Measurements from ENCODE around the gene PTRH1.

PTRH1 gene

DNA sequence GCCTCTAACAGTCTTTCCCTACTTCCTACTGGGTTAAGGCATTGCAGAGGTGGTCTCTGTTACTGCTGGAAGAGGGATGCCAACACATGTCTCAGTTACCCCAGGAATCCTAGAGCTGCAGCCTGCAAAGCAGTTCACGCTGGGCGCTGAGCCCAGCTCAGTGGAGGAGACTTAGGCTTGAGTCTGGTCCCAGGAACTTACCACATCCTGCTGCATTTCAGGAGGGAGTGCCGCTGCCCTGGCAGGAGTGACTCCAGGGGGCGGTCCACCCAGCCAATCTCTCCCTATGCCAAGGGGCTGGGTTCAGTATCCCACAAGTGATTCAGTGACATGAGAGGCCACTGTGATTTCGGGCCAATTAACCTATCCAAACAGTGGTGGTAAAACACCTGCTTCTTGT is 8.0 kb upstream of the PTRH1 start:
- POLR2A ChIA-PET: interaction anchor here (0.7 to 1.0 kb wide), 3 partner anchors 11 to 272 kb away, joined by 3 read pairs; partner anchors contain the start of genes LRSAM1, RPL12 and TOR2A
- TF ChIP-seq, protein P1, sequence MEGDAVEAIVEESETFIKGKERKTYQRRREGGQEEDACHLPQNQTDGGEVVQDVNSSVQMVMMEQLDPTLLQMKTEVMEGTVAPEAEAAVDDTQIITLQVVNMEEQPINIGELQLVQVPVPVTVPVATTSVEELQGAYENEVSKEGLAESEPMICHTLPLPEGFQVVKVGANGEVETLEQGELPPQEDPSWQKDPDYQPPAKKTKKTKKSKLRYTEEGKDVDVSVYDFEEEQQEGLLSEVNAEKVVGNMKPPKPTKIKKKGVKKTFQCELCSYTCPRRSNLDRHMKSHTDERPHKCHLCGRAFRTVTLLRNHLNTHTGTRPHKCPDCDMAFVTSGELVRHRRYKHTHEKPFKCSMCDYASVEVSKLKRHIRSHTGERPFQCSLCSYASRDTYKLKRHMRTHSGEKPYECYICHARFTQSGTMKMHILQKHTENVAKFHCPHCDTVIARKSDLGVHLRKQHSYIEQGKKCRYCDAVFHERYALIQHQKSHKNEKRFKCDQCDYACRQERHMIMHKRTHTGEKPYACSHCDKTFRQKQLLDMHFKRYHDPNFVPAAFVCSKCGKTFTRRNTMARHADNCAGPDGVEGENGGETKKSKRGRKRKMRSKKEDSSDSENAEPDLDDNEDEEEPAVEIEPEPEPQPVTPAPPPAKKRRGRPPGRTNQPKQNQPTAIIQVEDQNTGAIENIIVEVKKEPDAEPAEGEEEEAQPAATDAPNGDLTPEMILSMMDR (IDR thresholded peaks at IDR 0.05; ENCODE audit: insufficient read depth, low read length, missing control alignments): no peak
- H3K4me3 ChIP-seq (ENCODE audit: low read depth, low read length): no peak overlapping the region
- DNase-seq (ENCODE audit: low read depth, low spot score): no peak
- CTCF ChIA-PET: interaction anchor here (1.0 to 7.8 kb wide), 5 partner anchors 12 to 394 kb away, joined by 3 to 48 read pairs (median 4); partner anchors contain the start of genes STXBP1 and TOR2A

GRCh38 chr9:127723013-127723412 is 7.5 kb upstream of the PTRH1 start:
- CTCF ChIA-PET: interaction anchor here (1.0 to 7.8 kb wide), 3 partner anchors 12 to 198 kb away, joined by 4 to 48 read pairs (median 4); partner anchors contain the start of gene TOR2A

DNA sequence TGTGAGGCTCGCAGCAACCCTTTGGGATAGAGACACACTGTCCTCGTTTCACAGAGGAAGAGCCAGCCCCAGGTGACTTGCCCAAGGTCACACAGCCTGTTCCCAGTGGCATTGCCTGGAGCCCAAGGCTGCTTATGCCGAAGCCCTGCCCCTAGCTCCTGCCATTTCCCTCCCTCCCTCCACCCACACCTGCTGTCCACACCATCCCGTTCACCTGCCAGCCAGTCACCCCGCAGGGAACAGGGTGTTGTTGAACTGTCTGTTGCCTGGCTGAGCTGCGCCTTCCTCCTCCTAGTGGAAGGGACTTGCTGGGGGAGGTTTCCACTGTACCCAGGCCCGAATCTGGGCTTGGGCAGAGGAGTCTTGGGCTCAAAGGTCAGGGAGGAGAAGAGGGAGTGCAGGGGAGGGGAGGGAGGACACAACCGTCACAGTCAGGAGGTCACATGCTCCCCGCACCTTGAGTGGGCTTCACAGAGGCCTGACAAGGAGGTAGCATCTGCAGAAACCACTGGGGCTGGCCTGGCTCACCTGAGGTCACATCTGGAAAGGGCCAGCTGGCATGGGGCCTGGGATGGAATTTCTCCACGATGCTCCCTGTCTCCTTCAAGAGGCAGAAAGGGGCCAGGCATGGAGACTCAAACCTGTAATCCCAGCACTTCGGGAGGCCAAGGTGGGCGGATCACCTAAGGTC is 6.7 kb upstream of the PTRH1 start:
- CTCF ChIA-PET: interaction anchor here (1.0 to 7.8 kb wide), 2 partner anchors 9 to 13 kb away, joined by 4 to 48 read pairs; partner anchors contain the start of gene TOR2A
- no peak for DNase-seq (ENCODE audit: low read depth, low spot score)
- POLR2A ChIA-PET: interaction anchor here (0.6 kb wide), 1 partner anchor 38 kb away, joined by 3 read pairs; no protein-coding TSS in a partner anchor
- no peak overlapping the region for H3K4me3 ChIP-seq (ENCODE audit: low read depth, low read length)
- TF ChIP-seq, protein P1 (IDR thresholded peaks at IDR 0.05; ENCODE audit: insufficient read depth, low read length, missing control alignments): no peak

More at GRCh38 chr9:127723013-127723412, 7.5 kb upstream of the PTRH1 start:
- H3K4me3 ChIP-seq (ENCODE audit: low read depth, low read length): no peak overlapping the region
- POLR2A ChIA-PET: interaction anchor here (0.6 to 1.0 kb wide), 4 partner anchors 12 to 271 kb away, joined by 3 read pairs; partner anchors contain the start of genes LRSAM1, RPL12 and TOR2A
- TF ChIP-seq, protein P1 (IDR thresholded peaks at IDR 0.05; ENCODE audit: insufficient read depth, low read length, missing control alignments): no peak
- DNase-seq (ENCODE audit: low read depth, low spot score): no peak

GRCh38 chr9:127721391-127721821 is 5.9 kb upstream of the PTRH1 start:
- TF ChIP-seq, protein P1 (IDR thresholded peaks at IDR 0.05; ENCODE audit: insufficient read depth, low read length, missing control alignments): no peak
- no peak for DNase-seq (ENCODE audit: low read depth, low spot score)
- no peak overlapping the region for H3K4me3 ChIP-seq (ENCODE audit: low read depth, low read length)

GRCh38 chr9:127720865-127721227 is 5.4 kb upstream of the PTRH1 start:
- ChIA-PET CTCF (interaction anchor here (2.2 to 7.8 kb wide), 2 partner anchors 10 to 14 kb away, joined by 9 to 48 read pairs; partner anchors contain the start of gene TOR2A), POLR2A (no interaction called here)
- TF ChIP-seq, protein P1 (IDR thresholded peaks at IDR 0.05; ENCODE audit: insufficient read depth, low read length, missing control alignments): no peak
- DNase-seq (ENCODE audit: low read depth, low spot score): no peak
- no peak overlapping the region for H3K4me3 ChIP-seq (ENCODE audit: low read depth, low read length)

More at GRCh38 chr9:127721391-127721821, 5.9 kb upstream of the PTRH1 start:
- POLR2A ChIA-PET: no interaction called here
- CTCF ChIA-PET: interaction anchor here (1.0 to 7.8 kb wide), 2 partner anchors 10 to 14 kb away, joined by 4 to 48 read pairs; partner anchors contain the start of gene TOR2A
